ENCODE data around the gene RAB3B.

DNA sequence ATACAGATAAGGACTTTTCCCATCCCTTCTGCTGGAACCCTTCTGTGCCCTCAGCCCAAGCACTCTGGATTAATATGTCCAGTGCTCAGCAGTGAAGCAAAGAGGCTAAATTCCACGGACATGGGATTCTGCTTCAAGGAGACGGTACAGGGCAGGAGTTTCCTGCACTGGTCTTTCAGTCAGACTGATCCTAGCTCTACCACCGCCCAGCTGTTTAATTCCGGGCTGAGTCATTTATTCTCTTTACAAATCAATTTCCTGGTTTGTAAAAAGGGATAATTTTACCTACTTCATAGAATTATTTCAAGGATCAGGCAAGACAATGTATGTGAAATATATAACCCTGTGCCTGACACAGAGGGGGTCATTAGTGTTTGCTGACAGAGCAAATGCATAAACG, 70.4 kb downstream of the RAB3B start:
- TF ChIP-seq, protein P1, sequence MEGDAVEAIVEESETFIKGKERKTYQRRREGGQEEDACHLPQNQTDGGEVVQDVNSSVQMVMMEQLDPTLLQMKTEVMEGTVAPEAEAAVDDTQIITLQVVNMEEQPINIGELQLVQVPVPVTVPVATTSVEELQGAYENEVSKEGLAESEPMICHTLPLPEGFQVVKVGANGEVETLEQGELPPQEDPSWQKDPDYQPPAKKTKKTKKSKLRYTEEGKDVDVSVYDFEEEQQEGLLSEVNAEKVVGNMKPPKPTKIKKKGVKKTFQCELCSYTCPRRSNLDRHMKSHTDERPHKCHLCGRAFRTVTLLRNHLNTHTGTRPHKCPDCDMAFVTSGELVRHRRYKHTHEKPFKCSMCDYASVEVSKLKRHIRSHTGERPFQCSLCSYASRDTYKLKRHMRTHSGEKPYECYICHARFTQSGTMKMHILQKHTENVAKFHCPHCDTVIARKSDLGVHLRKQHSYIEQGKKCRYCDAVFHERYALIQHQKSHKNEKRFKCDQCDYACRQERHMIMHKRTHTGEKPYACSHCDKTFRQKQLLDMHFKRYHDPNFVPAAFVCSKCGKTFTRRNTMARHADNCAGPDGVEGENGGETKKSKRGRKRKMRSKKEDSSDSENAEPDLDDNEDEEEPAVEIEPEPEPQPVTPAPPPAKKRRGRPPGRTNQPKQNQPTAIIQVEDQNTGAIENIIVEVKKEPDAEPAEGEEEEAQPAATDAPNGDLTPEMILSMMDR (IDR thresholded peaks at IDR 0.05; ENCODE audit: low read depth, low read length), result no peak
- no peak for TF ChIP-seq EZH2phosphoT487 (IDR thresholded peaks at IDR 0.05; ENCODE audit: low read depth)

Data from OCI-LY3 (cell line).